GM13976 (cell line): Measurements from ENCODE around the gene IFNA8.
"Not testable (repeated sequence)": the region's sequence is repeated elsewhere in the genome, so short reads cannot be mapped to it uniquely, and the experiment has no call there.

Experiments used
- DNase-seq: peaks from one replicate; pipeline ENCODE4 v3.0.0; 2012; ENCODE audit warnings: low spot score
- in situ Hi-C: fragments of 300-500 bp; cut with MboI; formaldehyde crosslinking; loops from one replicate; pipeline ENCODE4 v1.12.0; 2022; ENCODE audit warnings: low sequenced_read_pairs, mixed read lengths, inconsistent platforms; ENCODE audit not compliant: unreplicated experiment
- TF ChIP-seq, protein P1 (sequence below): IDR thresholded peaks from 2 replicates; pipeline ENCODE4 v1.5.1; 2012; ENCODE audit warnings: borderline replicate concordance, mild to moderate bottlenecking; ENCODE audit not compliant: insufficient read depth; ENCODE audit errors: extremely low read depth, missing control alignments, control extremely low read depth

Gene IFNA8

DNA sequence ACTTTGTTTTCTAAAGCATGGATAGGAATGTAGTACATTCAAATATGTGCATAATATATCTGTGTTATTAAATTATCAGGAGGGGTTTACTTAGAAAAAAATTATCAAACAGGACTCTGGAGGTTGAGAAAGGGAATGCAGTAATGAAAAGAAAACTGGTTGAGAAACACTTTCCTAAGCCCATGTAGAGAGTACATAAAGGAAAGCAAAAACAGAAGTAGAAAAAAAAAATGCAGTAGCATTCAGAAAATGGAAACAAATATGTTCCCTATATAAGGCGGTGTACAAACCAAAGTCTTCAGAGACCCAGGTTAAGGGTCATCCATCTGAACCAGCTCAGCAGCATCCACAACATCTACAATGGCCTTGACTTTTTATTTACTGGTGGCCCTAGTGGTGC, at the start of gene IFNA8:
TSS of gene IFNA8 (plus strand) at position 301 of the 400 bp plus-strand sequence. CDS start at position 361, 60 bp downstream.
- no peak for DNase-seq
- TF ChIP-seq, protein P1, sequence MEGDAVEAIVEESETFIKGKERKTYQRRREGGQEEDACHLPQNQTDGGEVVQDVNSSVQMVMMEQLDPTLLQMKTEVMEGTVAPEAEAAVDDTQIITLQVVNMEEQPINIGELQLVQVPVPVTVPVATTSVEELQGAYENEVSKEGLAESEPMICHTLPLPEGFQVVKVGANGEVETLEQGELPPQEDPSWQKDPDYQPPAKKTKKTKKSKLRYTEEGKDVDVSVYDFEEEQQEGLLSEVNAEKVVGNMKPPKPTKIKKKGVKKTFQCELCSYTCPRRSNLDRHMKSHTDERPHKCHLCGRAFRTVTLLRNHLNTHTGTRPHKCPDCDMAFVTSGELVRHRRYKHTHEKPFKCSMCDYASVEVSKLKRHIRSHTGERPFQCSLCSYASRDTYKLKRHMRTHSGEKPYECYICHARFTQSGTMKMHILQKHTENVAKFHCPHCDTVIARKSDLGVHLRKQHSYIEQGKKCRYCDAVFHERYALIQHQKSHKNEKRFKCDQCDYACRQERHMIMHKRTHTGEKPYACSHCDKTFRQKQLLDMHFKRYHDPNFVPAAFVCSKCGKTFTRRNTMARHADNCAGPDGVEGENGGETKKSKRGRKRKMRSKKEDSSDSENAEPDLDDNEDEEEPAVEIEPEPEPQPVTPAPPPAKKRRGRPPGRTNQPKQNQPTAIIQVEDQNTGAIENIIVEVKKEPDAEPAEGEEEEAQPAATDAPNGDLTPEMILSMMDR: no peak
- in situ Hi-C loops: no loop called here

DNA sequence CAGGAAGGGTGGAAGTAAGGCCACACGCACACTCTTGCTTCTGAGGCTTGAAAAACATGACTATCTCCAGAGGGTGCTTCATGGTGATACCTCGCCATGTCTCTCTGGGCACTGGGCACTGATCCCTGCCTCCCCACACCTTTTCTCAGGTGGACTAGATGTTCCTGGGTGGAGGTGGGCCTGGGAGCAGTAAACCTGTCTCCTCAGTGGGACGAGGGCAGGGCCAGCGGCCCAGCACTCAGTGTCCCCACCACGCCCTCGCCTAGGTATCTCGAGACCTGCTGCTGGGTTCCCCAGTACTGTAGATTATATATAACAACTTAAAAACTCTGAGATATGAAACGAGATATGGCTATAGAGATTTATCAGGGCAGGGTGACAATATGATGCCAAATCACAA, 46.6 kb upstream of the IFNA8 start:
- TF ChIP-seq, protein P1: no peak
- in situ Hi-C loops: no loop called here
- no peak for DNase-seq

DNA sequence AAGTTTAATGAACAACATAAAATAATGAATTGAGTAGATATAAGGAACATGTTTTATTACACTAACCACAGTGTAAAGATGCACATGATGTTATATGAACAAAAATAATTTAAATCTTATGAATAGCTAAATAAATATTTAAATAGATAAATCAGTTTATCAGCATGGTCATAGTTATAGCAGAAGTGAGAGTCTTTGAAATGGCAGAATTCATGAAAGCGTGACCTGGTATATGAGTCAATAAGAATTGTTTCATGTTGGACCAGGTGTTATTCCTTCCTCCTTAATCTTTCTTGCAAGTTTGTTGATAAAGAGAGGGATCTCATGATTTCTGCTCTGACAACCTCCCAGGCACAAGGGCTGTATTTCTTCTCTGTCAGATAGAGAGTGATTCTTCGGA, 41.7 kb upstream of the IFNA8 start:
- DNase-seq, in situ Hi-C loops: not testable (repeated sequence)

DNA sequence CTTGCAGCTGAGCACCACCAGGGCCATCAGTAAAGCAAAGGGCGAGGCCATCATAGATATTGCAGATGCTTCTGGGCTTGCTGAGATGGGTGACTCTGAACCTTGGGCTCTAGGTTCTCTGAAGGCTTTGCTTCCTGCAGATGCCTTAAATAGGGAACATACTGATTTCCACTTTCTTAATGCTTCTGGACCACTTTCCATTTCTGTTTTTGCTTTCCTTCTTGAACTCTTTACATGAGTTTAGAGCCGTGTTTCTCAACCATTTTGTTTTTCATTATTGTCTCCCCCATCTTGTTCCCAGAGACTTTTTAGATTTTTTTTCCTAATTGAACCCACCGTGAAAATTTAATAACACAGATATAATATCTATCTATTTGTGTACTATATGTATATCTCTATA, 41.0 kb upstream of the IFNA8 start, which contains the start of gene IFNA13:
TSS of gene IFNA13 (minus strand) at position 101 of the 400 bp plus-strand sequence. CDS start at position 54, 47 bp downstream.
- in situ Hi-C loops: no loop called here
- TF ChIP-seq, protein P1: no peak
- DNase-seq: no peak

DNA sequence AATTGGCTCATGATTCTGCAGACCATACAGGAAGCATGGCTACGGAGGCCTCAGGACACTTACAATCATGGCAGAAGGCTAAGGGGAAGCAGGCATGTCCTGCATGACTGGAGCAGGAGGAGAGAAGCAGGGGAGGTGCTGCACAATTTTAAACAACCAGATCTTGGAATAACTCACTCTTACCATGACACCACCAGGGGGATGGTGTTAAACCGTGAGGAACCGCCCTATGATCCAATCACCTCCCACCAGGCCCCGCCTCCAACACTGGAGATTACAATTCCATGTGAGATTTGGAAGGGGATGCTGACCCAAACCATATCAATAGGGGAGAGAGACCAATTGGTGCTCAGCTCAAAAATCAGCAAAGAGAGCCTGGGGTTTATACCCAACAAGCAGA, 37.5 kb upstream of the IFNA8 start:
- in situ Hi-C loops: not testable (repeated sequence)

DNA sequence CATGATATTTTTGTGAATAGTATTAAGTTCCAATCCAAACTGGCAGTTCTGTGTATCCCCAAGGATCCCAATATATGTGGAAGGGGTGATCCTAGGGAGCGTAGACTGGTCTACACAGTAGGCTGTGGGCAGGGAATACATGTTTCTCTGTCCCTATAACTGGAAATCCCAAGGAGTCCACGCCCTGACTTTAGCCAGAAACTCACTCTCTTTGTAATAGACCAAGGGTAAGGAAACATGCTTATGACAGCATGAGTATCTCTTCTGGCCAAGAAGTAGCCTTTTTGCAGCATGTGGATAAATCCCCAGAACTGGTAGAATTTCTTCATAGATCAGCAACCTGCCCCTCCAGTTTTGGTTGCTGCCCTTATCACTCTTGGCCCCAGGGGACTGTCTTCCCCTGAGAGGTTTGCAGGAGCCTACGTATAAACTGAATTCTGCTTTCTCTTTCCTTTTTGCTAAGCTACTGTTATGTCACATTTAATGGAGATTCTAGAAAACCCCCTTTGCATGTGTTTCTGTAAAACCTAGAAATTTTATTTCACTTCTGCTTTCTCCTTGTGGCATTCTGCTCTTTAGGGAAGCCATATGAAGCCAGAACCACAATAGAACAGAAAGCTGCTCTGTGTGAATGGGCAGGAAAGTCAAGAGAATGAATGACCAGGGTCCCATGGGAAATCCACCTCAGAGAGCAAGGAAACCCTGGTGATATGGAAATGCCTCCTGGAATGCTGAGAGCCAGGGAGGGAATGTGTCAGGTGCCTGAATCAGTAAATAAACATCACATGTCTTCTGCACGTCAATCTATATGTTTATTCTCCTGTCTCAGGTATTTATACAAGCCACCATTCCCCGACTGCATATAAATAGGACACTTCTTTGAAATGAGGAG, 27.2 kb upstream of the IFNA8 start:
- TF ChIP-seq, protein P1: no peak
- in situ Hi-C loops: no loop called here

More for the DNA sequence above, 37.5 kb upstream of the IFNA8 start:
- DNase-seq: not testable (repeated sequence)

DNA sequence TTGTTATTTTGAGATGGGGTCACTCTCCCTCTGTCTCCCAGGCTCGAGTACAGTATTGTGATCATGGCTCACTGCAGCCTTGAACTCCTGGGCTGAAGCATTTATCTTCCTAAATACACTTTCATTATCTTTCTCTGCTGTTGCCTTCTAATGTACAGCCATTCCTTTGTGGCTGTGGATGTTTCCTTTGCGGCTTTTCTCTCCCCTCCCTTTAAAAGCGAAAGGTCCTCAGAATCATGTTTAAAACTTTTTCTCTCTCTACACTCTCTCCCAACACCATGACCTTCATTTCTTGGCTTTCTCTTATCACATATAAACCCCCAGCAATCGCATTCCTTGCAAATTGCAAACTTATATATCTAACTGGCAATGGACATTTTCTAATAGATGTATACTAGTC, 25.3 kb upstream of the IFNA8 start:
- in situ Hi-C loops: no loop called here
- TF ChIP-seq, protein P1: no peak

More for the DNA sequence above, 27.2 kb upstream of the IFNA8 start:
- peak; percentile 63 for DNase-seq

More for the DNA sequence above, 25.3 kb upstream of the IFNA8 start:
- no peak for DNase-seq
